ENCODE results near the gene MS4A15.
"Not testable (repeated sequence)": the region's sequence is repeated elsewhere in the genome, so short reads cannot be mapped to it uniquely, and the experiment has no call there.

The MS4A15 gene, protein sequence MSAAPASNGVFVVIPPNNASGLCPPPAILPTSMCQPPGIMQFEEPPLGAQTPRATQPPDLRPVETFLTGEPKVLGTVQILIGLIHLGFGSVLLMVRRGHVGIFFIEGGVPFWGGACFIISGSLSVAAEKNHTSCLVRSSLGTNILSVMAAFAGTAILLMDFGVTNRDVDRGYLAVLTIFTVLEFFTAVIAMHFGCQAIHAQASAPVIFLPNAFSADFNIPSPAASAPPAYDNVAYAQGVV

GRCh38 chr11:60756307-60757032, at the start of gene MS4A15:
Gene MS4A15 (plus strand): TSS chr11:60756867. CDS start chr11:60763734, 6,867 bp downstream.
- DNase-seq (ENCODE audit: low spot score), result peak; percentile 57

GRCh38 chr11:60706931-60707330, 49.7 kb upstream of the MS4A15 start:
- no peak for DNase-seq (ENCODE audit: low spot score)

DNA sequence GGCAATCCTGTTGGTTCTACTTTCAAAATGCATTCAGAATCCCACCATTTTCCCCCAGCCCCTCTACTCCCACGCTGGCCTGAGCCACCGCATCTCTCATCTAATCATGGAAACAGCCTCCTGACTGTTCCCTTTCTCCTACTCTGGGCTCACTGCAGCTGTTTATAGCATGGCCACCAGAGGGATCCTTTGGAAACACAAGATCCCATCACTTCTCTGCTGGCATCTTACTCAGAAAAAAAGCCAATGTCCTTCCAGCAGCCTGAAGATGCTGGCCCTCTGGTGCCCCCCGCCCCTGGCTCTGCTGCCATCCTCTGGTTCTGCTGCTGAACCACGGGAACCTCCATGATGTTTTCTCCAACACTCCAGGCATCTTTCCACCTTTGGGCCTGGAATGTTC, 46.2 kb upstream of the MS4A15 start:
- DNase-seq (ENCODE audit: low spot score), result no peak

DNA sequence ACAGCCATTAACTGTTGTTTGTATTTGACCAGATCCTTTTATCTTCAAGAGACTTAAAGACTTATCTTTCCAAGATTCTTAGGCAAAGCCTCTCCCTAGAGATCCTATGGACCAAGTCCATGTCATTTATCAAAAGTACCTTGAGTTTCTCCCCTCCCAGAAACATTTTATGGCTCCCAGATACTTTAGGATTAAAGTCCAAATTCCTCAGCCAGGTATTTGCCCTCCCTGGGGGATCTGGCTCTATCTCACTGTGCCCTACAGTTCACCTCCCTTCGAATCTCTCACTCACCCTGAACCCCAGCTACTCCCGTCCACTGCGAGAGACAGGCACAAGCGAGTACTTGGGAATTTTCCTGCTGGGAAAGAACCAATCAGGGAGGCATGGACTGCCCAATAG, 45.4 kb upstream of the MS4A15 start:
- DNase-seq (ENCODE audit: low spot score), result peak; percentile 57

GRCh38 chr11:60713423-60713822, 43.2 kb upstream of the MS4A15 start:
- DNase-seq (ENCODE audit: low spot score), result not testable (repeated sequence)

- DNase-seq (ENCODE audit: low spot score), result no peak
Observed at GRCh38 chr11:60717956-60718355, 38.7 kb upstream of the MS4A15 start.

DNA sequence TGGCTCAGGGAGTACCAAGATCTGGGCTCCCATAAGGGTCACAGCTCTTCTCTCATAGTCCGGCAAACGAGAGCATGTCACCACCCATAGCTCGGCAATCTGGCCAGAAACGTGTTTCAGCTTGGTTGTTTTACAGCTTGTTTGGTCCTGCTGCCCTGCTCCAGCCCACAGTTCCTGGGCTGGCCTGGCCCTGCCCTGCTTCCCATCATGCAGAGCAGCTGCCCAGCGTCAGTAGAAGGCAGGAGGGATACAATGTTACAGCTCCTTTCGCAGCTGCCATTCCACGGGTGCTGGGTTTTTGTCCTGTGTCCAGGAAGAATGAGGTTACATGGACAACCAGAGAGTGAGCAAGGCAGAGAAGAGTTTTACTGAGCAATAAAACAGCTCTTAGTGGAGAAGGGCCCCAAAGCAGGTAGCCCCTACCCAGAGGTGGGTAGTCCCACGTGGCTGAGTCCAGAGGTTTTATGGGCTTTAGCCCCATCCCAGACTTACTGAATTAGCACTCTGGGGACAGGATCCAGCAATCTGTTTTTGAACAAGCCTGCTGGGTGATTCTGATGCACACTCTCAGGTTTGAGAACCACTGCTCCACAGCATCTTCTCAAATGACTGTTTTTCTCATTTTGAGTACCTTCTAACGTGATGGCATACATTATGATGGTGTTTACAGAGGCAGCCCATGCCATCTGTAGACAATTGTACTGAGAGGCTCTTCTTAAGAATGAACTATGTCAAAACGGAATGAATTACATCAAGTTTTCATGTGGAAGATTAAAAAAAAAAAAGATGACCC, 37.9 kb upstream of the MS4A15 start:
- no peak for DNase-seq (ENCODE audit: low spot score)

- DNase-seq (ENCODE audit: low spot score), result no peak
Observed at GRCh38 chr11:60719391-60719790, 37.3 kb upstream of the MS4A15 start.

- no peak for DNase-seq (ENCODE audit: low spot score)
Observed at GRCh38 chr11:60720460-60720859, 36.2 kb upstream of the MS4A15 start.

- DNase-seq (ENCODE audit: low spot score), result no peak
Observed at GRCh38 chr11:60724420-60724819, 32.2 kb upstream of the MS4A15 start, which contains the start of gene MS4A18. Gene MS4A18 (plus strand): TSS chr11:60724720.

DNA sequence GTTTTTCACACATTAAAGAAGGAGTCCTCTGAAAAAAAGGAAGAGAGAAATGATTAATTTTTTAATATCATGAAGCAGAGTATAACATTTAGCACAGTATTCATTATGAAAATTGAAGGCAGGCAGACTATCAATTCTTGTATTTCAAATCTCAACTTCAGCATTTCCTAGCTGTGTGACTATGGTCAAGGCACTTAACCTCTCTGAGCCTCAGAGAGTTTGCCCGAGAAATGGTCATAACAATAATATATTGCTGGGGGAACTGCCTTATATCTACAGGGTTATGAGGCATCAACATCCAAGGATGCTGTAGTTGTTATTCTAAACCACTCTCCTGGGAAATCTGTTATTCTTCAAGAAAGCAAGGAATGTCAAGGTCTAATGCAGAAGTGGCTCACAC, 31.1 kb upstream of the MS4A15 start:
- no peak for DNase-seq (ENCODE audit: low spot score)

GRCh38 chr11:60731586-60731985, 25.1 kb upstream of the MS4A15 start:
- DNase-seq (ENCODE audit: low spot score), result no peak

GRCh38 chr11:60734279-60734678, 22.4 kb upstream of the MS4A15 start:
- DNase-seq (ENCODE audit: low spot score), result peak; percentile 15

DNA sequence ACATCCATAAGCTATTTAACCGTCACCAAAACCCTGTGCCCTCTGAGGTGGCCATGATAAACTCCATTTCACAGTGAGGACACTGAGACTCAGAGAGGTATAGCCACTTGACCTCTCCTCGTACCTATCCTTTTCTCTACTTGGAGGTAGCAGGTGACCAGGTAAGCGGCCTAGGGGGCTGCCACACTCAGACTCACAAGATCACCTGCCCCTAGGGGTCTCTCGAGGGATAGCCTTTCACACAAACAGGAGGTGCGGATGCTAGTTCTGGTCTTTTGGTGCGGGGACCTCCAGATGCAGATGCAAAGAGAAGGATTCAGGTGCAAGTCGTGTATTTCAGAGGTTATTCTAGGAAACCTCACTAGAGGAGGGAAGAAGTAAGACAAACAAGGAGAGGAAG, 17.6 kb upstream of the MS4A15 start:
- DNase-seq (ENCODE audit: low spot score), result no peak

- no peak for DNase-seq (ENCODE audit: low spot score)
Observed at GRCh38 chr11:60740573-60740972, 16.1 kb upstream of the MS4A15 start.

DNA sequence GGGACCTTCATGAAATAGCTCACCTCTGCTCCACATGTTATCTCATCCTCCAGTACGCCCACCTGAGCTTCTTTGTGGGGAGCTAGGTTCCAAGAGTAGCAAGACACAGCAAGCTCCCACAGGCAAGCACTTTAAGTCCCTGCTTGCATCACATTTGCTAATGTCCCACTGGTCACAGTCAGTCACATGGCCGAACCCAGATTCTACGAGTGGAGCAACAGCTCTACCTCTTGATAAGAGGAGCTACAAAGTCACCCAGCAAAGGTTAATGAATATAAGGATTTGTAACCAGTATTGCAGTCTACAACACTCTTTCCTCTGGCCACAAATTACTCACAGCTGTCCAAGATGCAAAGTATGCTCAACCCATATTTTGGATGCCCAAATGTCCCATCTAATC, 15.2 kb upstream of the MS4A15 start:
- DNase-seq (ENCODE audit: low spot score), result no peak

GRCh38 chr11:60743058-60743457, 13.6 kb upstream of the MS4A15 start:
- DNase-seq (ENCODE audit: low spot score), result no peak

DNA sequence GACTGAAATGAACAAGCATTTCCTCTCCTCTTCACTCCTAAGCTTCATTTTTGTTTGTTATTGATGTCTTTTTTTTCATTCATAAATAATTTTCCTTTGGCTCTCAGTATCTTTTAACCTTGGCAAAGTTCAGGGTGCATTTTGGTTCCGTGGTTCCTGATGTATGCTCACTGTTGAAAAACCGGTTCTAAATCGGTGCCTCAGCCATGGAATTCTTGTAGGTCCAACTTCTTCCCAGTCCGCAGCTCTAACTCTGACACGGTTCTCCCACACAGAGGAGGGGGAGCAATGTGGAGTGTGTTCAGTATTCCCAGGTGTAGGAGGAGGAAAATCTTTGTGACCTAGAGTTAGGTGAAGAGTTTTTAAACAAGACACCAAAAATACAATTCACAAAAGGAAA, 12.6 kb upstream of the MS4A15 start:
- DNase-seq (ENCODE audit: low spot score), result no peak

DNA sequence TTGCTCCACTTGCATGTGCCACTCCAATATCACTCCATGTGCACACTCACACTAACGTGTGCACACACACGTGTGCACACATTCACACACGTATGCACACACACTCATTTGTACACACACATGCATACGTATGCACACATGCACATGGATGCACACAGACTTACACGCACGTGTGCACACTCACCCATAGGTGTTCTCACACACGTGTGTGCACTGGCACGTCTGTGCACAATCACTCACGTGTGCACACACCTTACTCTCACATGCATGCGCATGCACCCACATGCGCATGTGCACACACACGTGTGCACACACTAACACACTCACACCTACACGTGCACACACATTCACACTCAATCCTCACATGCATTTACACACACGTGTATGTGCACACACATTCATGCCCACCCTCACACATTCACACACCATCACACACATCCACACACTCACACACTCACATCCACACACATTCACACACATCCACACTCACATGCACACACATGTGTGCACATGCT, 9.3 kb upstream of the MS4A15 start:
- DNase-seq (ENCODE audit: low spot score), result no peak

- no peak for DNase-seq (ENCODE audit: low spot score)
Observed at GRCh38 chr11:60748225-60748624, 8.4 kb upstream of the MS4A15 start.

DNA sequence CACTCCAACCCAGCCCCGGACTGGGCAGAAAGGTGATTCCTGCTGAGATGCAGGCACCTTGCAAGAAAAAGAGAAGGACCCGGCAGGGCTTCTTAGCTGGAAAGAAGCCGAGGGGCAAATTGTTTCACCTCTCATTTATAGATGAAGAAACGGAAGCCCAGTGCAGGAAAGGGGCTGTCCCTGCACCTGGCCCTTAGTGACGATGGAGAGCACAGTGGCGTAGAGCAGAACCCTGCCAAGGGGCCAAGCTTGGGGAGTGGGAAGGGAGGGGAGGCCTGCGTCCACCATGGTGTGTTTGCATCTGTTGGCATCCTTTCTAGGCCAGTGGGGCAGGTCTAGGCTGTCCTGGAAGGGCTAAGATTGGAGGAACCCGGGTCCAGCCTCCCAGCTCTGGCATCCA, 7.8 kb upstream of the MS4A15 start:
- DNase-seq (ENCODE audit: low spot score), result no peak

DNA sequence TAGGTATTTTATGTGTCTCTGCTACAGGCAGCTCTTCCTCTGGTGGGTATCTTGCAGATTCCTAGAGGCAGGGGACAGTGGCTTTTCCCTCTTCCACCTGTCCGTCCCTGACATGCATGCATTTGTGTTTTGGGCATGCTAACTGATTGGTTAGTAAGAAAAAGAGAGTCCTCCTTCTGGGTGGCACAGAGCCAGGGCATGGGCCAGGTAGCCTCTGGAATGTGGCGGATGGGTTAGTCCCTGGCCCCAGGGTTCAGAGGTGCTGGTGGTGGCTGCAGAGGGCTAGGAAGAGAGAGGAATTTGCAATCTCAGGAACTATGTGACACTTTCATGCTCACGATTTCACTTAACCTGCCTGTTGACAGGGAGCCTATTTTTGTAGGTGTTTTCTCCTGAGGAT, 5.8 kb upstream of the MS4A15 start:
- DNase-seq (ENCODE audit: low spot score), result no peak

DNA sequence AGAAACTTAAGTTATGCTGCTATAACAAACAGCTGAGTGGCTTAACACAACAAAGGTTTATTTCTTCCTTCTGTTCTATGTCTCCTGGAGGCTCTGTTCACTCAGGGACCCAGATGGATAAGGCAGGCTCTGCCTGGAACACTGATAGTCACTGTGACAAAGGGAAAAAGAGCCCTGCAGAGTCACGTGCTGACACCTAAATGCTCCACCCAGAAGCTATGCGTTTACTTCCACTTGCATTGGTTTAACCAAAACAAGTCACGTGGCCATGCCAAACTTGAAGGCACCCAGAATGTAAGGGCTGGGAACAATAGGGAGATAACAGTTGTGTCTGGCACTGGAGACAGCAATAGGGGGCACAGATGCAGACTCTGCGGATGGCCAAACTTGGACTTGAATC, 3.4 kb upstream of the MS4A15 start:
- no peak for DNase-seq (ENCODE audit: low spot score)
